WTC11 (cell line): ENCODE results near the gene STK32C. TPM values are rescaled to one million over a fixed set of nuclear protein-coding genes. Genes with fewer than 3 reads are reported as not detected.

ENCODE experiments used
- ATAC-seq: fragments of 200-7000 bp; cut with Tn5 transposase; 2 replicates; pipeline ENCODE4 v1.10.0; 2021; ENCODE audit warnings: mild to moderate bottlenecking, moderate library complexity
- CTCF ChIA-PET: fragments of 300-600 bp; sonication (Branson Sonifier 250); formaldehyde crosslinking; loops from one replicate; lab custom pipeline; 2021; ENCODE audit warnings: antibody characterized with exemption; lab: Charles Lee
- POLR2A ChIA-PET: fragments of 350-600 bp; sonication (Branson Sonifier 250); formaldehyde crosslinking; loops from one replicate; lab custom pipeline; 2021; ENCODE audit warnings: antibody characterized with exemption; lab: Charles Lee
- DNase-seq: peaks from one replicate; pipeline ENCODE4 v3.0.0; 2021; ENCODE audit warnings: low spot score
- H3K27ac Mint-ChIP-seq: 2 replicates; pipeline ENCODE4 v1.8.0; 2021; ENCODE audit warnings: mixed read lengths
- H3K27me3 Mint-ChIP-seq: 2 replicates; pipeline ENCODE4 v1.8.0; 2021; ENCODE audit warnings: low read depth, mild to moderate bottlenecking, moderate library complexity, mixed read lengths
- H3K36me3 Mint-ChIP-seq: 2 replicates; pipeline ENCODE4 v1.8.0; 2021; ENCODE audit warnings: mixed read lengths
- H3K4me1 Mint-ChIP-seq: 2 replicates; pipeline ENCODE4 v1.8.0; 2022; ENCODE audit warnings: mixed read lengths
- H3K4me3 Mint-ChIP-seq: 2 replicates; pipeline ENCODE4 v1.8.0; 2021; ENCODE audit warnings: mild to moderate bottlenecking, moderate library complexity, mixed read lengths
- H3K9me3 Mint-ChIP-seq: 2 replicates; pipeline ENCODE4 v1.8.0; 2021; ENCODE audit warnings: mixed read lengths
- ATF1 ChIP-seq: sonication (generic); formaldehyde crosslinking; IDR thresholded peaks from 2 replicates; pipeline ENCODE4 v1.8.1; 2023; ENCODE audit warnings: mild to moderate bottlenecking, moderate library complexity, missing genetic modification reagents
- ATF6 ChIP-seq: sonication (generic); formaldehyde crosslinking; IDR thresholded peaks from 2 replicates; pipeline ENCODE4 v1.8.1; 2023; ENCODE audit warnings: mild to moderate bottlenecking, missing genetic modification reagents
- CREM ChIP-seq: sonication (generic); formaldehyde crosslinking; IDR thresholded peaks from 2 replicates; pipeline ENCODE4 v1.8.1; 2022; ENCODE audit warnings: mild to moderate bottlenecking, missing genetic modification reagents, moderate library complexity
- CTCF ChIP-seq: fragments of 200-600 bp; IDR thresholded peaks from 2 replicates; pipeline ENCODE4 v1.8.0; 2022; ENCODE audit warnings: antibody characterized with exemption
- E2F5 ChIP-seq: sonication (generic); formaldehyde crosslinking; IDR thresholded peaks from 2 replicates; pipeline ENCODE4 v1.8.1; 2022; ENCODE audit warnings: mild to moderate bottlenecking, moderate library complexity, missing genetic modification reagents
- FOXP4 ChIP-seq: sonication (generic); formaldehyde crosslinking; IDR thresholded peaks from 2 replicates; pipeline ENCODE4 v1.8.0; 2022; ENCODE audit warnings: mild to moderate bottlenecking, missing genetic modification reagents
- GABPB1 ChIP-seq: sonication (generic); formaldehyde crosslinking; IDR thresholded peaks from 2 replicates; pipeline ENCODE4 v1.8.1; 2023; ENCODE audit warnings: mild to moderate bottlenecking, missing genetic modification reagents
- HMGXB4 ChIP-seq: sonication (generic); formaldehyde crosslinking; IDR thresholded peaks from 2 replicates; pipeline ENCODE4 v1.8.1; 2023; ENCODE audit warnings: mild to moderate bottlenecking, moderate library complexity, missing genetic modification reagents
- PREB ChIP-seq: sonication (generic); formaldehyde crosslinking; IDR thresholded peaks from 2 replicates; pipeline ENCODE4 v1.8.1; 2022; ENCODE audit warnings: mild to moderate bottlenecking, missing genetic modification reagents, moderate library complexity, borderline replicate concordance
- RELA ChIP-seq: sonication (generic); formaldehyde crosslinking; IDR thresholded peaks from 2 replicates; pipeline ENCODE4 v1.8.1; 2022; ENCODE audit warnings: missing genetic modification reagents, mild to moderate bottlenecking, borderline replicate concordance
- SOX15 ChIP-seq: fragments of 250-450 bp; sonication (Bioruptor Pico); IDR thresholded peaks from 2 replicates; pipeline ENCODE4 v1.9.0; 2021; ENCODE audit warnings: mild to moderate bottlenecking
- TEAD1 ChIP-seq: sonication (generic); formaldehyde crosslinking; IDR thresholded peaks from 2 replicates; pipeline ENCODE4 v1.8.0; 2022; ENCODE audit warnings: mild to moderate bottlenecking, missing genetic modification reagents
- TP53 ChIP-seq: sonication (generic); formaldehyde crosslinking; IDR thresholded peaks from 2 replicates; pipeline ENCODE4 v1.8.1; 2023; ENCODE audit warnings: mild to moderate bottlenecking, missing genetic modification reagents
- ZNF138 ChIP-seq: sonication (generic); formaldehyde crosslinking; conservative IDR thresholded peaks from 2 replicates; pipeline ENCODE4 v1.8.1; 2022; ENCODE audit warnings: mild to moderate bottlenecking, moderate library complexity, missing genetic modification reagents
- ZNF425 ChIP-seq: fragments of 250-450 bp; sonication (Bioruptor Pico); conservative IDR thresholded peaks from 2 replicates; pipeline ENCODE4 v1.9.0; 2021; ENCODE audit warnings: mild to moderate bottlenecking
- ZSCAN18 ChIP-seq: fragments of 250-450 bp; sonication (Bioruptor Pico); IDR thresholded peaks from 2 replicates; pipeline ENCODE4 v2.1.2; 2022; ENCODE audit warnings: mild to moderate bottlenecking, moderate library complexity
- total RNA-seq: library from RNA; stranded (reverse); gene quantifications from 3 replicates; pipeline ENCODE4 v1.2.3, GENCODE V29; 2021

STK32C gene
- total RNA-seq, 1 experiment from 2014 or later: 20.7 TPM

- ChIA-PET POLR2A (no interaction called here), CTCF (interaction anchor here (1.1 kb wide), 1 partner anchor 41 kb away, joined by 3 read pairs; no protein-coding TSS in a partner anchor)
- no peaks in the 10 kb centered on the region for H3K9me3 Mint-ChIP-seq
- no peaks in the 10 kb centered on the region for H3K36me3 Mint-ChIP-seq
- no peak overlapping the region for H3K4me3 Mint-ChIP-seq
- no peak for ATAC-seq
- peaks cover 19% of the 10 kb centered on the region for H3K27me3 Mint-ChIP-seq
- TF ChIP-seq RELA (CRISPR knock-in tag): no peak
- no peak overlapping the region for H3K27ac Mint-ChIP-seq
- H3K4me1 Mint-ChIP-seq: peaks cover 15% of the 10 kb centered on the region
- DNase-seq: no peak
These were observed 128.8 kb downstream of the STK32C start for GRCh38 chr10:132178672-132179545.

- no peak for ATAC-seq
- peaks cover 15% of the 10 kb centered on the region for H3K4me1 Mint-ChIP-seq
- no peak overlapping the region for H3K27ac Mint-ChIP-seq
- POLR2A ChIA-PET: no interaction called here
- peaks cover 17% of the 10 kb centered on the region for H3K27me3 Mint-ChIP-seq
- peaks cover 5% of the 10 kb centered on the region for H3K9me3 Mint-ChIP-seq
- DNase-seq: no peak
- CTCF ChIA-PET: interaction anchor here (1.1 kb wide), 1 partner anchor 42 kb away, joined by 3 read pairs; no protein-coding TSS in a partner anchor
- peaks cover 4% of the 10 kb centered on the region for H3K36me3 Mint-ChIP-seq
- H3K4me3 Mint-ChIP-seq: no peak overlapping the region
- TF ChIP-seq CTCF: no peak
- TF ChIP-seq ZNF425: no peak
- no peak for TF ChIP-seq ATF1 (CRISPR knock-in tag)
- TF ChIP-seq ZNF138 (CRISPR knock-in tag): no peak
- no peak for TF ChIP-seq HMGXB4 (CRISPR knock-in tag)
- TF ChIP-seq FOXP4 (CRISPR knock-in tag): no peak
- no peak for TF ChIP-seq CREM (CRISPR knock-in tag)
- TF ChIP-seq TP53 (CRISPR knock-in tag): no peak
- TF ChIP-seq GABPB1: no peak
- no peak for TF ChIP-seq PREB
- TF ChIP-seq ZSCAN18 (CRISPR knock-in tag): no peak
- no peak for TF ChIP-seq ATF6
- TF ChIP-seq SOX15 (CRISPR knock-in tag): no peak
- no peak for TF ChIP-seq TEAD1 (CRISPR knock-in tag)
- TF ChIP-seq E2F5 (CRISPR knock-in tag): no peak
These were observed 129.7 kb downstream of the STK32C start for GRCh38 chr10:132178046-132178445.
